Stimulated activated CD8-positive, alpha-beta memory T cell treated with anti-CD3 and anti-CD28 coated beads, Interleukin-15, amount 100 ng/mL, for 24 hours (primary cell): ENCODE data around the gene IFT52.

Experiments used
- DNase-seq: peaks from one replicate; pipeline ENCODE4 v3.0.0-alpha.2; 2020; ENCODE audit warnings: low read depth

Gene IFT52

DNA sequence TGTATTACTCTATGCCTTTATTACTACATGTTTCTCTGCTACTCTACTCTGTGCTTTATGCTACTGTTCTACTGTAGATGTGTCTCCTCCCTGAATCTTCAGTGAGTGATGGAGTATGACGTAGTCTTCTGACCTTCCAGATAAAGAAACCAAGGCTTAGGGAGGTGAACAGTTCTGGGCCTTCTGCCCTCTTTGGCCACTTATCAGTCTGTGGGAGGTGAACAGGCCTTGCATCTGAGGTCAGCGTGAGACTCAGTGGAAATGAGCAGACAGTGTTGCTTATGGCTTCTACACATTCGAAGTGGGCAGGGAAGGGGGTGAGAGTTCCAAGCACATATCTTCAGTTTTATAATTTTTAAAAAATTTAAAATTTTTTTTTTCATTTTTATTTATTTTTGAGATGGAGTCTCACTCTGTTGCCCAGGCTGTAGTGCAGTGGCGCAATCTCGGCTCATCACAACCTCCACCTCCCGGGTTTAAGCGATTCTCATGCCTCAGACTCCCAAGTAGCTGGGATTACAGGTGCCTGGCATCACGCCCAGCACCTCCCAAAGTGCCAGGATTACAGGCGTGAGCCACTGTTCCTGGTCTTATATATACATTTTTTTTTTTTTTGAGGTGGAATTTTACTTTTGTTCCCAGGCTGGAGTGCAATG lies 100.3 kb downstream of the IFT52 start:
- no peak for DNase-seq

DNA sequence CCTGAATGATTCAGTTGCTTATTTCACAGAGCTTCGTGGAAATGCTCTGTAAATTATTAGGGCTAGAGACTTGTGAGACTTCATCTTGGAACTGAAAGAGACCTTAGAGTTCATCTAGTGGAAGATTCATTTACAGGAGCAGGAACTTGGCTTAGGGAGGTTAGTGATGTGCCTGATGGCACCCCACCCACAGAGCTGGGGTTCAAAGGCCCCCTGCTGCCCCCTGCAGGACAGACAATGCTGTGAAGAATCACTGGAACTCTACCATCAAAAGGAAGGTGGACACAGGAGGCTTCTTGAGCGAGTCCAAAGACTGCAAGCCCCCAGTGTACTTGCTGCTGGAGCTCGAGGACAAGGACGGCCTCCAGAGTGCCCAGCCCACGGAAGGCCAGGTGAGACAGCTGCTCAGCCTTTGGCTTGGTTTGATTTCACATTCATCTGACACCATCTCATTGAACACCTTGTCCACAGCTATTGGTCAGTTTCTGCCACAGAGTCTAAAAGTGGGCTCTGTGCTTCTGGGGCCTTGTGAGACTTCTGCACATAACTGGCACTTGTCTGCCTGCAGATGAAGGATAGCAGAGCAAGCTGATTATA lies 101.3 kb downstream of the IFT52 start:
- DNase-seq: peak; percentile 31

DNA sequence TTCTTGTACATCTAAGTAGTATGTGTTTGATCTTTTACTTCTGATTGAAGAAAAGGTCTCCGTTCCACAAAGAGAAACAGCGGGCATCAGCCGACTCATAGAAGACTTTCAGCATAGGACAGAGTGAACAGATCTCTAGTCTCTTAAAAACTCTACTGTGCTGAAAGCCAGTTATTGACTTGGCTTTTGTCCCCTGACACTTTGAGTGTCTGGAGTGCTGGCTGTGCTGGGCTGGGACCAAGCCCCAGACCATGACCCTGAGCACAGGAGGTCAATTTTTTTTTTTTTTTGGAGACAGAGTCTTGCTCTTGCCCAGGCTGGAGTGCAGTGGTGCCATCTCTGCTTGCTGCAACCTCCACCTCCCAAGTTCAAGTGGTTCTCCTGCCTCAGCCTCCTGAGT lies 104.0 kb downstream of the IFT52 start:
- DNase-seq: no peak

DNA sequence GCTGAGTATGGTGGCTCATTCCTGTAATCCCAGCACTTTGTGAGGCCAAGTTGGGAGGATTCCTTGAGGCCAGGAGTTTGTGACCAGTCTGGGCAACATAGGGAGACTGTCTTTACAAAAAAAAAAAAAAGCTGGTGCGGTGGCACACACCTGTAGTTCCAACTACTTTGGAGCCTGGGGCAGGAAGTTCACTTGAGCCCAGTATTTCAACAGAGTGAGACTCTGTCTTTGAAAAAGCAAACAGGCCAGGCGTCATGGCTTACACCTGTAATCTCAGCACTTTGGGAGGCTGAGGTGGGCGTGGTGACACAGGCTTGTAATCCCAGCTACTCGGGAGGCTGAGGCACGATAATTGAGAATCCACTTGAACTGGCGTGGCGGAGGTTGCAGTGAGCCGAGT lies 104.8 kb downstream of the IFT52 start:
- no peak for DNase-seq
